Tibial nerve (tissue), 4 donors: ENCODE data around the gene NECAB3. TPM values are rescaled to one million over a fixed set of nuclear protein-coding genes. Genes with fewer than 3 reads are reported as not detected.
A peak's percentile ranks its signal among the peaks of the same experiment; 100 is the strongest.
"Not testable (repeated sequence)": the region's sequence is repeated elsewhere in the genome, so short reads cannot be mapped to it uniquely, and the experiment has no call there.

Experiments
- DNase-seq, 2 donors: peaks; one replicate each; pipeline ENCODE4 v3.0.0-alpha.2; 2019; ENCODE audit warnings: low spot score in 2 of 2
- H3K27ac ChIP-seq, 4 donors: fragments of 200-600 bp; sonication (generic) in 3 of 4; one replicate each; pipeline ENCODE4 v1.5.1; 2017 to 2019; ENCODE audit warnings: mild to moderate bottlenecking in 1 of 4
- H3K27me3 ChIP-seq, 2 donors: fragments of 200-600 bp; sonication (generic) in 1 of 2; one replicate each; pipeline versions ENCODE4 v1.5.1 to v1.6.0; 2017 to 2019
- H3K36me3 ChIP-seq, 3 donors: fragments of 200-600 bp; sonication (generic); one replicate each; pipeline ENCODE4 v1.5.1; 2018 to 2019
- H3K4me1 ChIP-seq, 4 donors: fragments of 200-600 bp; sonication (generic) in 3 of 4; one replicate each; pipeline ENCODE4 v1.5.1; 2017 to 2019
- H3K4me3 ChIP-seq, 4 donors: fragments of 200-600 bp; sonication (generic) in 3 of 4; one replicate each; pipeline ENCODE4 v1.5.1; 2017 to 2019; ENCODE audit warnings: mild to moderate bottlenecking in 1 of 4, moderate library complexity in 1 of 4
- H3K9me3 ChIP-seq, 4 donors: fragments of 200-600 bp; sonication (generic) in 3 of 4; one replicate each; pipeline ENCODE4 v1.5.1; 2017 to 2019
- CTCF ChIP-seq, 5 experiments: fragments of 200-600 bp in 3 of 5; fragments of 450-650 bp in 2 of 5; sonication (generic) in 3 of 5; IDR thresholded peaks; one replicate each; pipeline ENCODE4 v1.5.1; 2016 to 2019; ENCODE audit warnings: antibody characterized with exemption in 5 of 5, mild to moderate bottlenecking in 3 of 5, moderate library complexity in 2 of 5
- EP300 ChIP-seq, 2 donors: sonication (generic); formaldehyde crosslinking; IDR thresholded peaks; one replicate each; pipeline ENCODE4 v1.6.1; 2017; ENCODE audit warnings: antibody characterized with exemption in 2 of 2, mild to moderate bottlenecking in 1 of 2
- POLR2A ChIP-seq, 2 donors: fragments of 450-650 bp; IDR thresholded peaks; one replicate each; pipeline ENCODE4 v1.6.1; 2017; ENCODE audit warnings: antibody characterized with exemption in 2 of 2, mild to moderate bottlenecking in 2 of 2, moderate library complexity in 2 of 2
- WGBS, 2 donors: methylation state at CpG; one replicate each; pipeline ENCODE4 v1.1.5; 2018; 5-methylcytosine and 5-hydroxymethylcytosine counted together
- total RNA-seq, 4 donors: library from RNA; depleted of rRNA; stranded (reverse); fragments of >200 nt; gene quantifications; one replicate each; pipeline ENCODE4 v1.1.0, GENCODE V29; 2016

NECAB3 gene
- total RNA-seq, 4 donors from 2014 or later, result 80.8 to 103 (median 91.5) TPM

GRCh38 chr20:33650753-33651561 lies 23.3 kb downstream of the NECAB3 start:
- no peak overlapping the region for H3K27ac ChIP-seq
- TF ChIP-seq POLR2A (IDR thresholded peaks at IDR 0.05) (no peak), EP300 (IDR thresholded peaks at IDR 0.05) (no peak), CTCF (IDR thresholded peaks at IDR 0.05) (no peak)
- no peak for DNase-seq

GRCh38 chr20:33650111-33650752 lies 24.0 kb downstream of the NECAB3 start:
- H3K27ac ChIP-seq, result no peak overlapping the region
- H3K27me3 ChIP-seq, result no peaks in the 10 kb centered on the region
- no peak for DNase-seq
- 86 to 87% methylated on average over 10 to 11 of the region's 11 CpGs for WGBS, 2 donors
- H3K9me3 ChIP-seq, result no peaks in the 10 kb centered on the region
- no peak overlapping the region for H3K4me3 ChIP-seq
- peaks cover 0 to 18% (median 0%) of the 10 kb centered on the region in 3 donors for H3K36me3 ChIP-seq
- TF ChIP-seq EP300 (IDR thresholded peaks at IDR 0.05), result no peak
- H3K4me1 ChIP-seq, result peaks cover 0 to 35% (median 4%) of the 10 kb centered on the region in 4 donors

More at GRCh38 chr20:33650753-33651561, 23.3 kb downstream of the NECAB3 start:
- Histone ChIP-seq H3K4me1 (peaks cover 0 to 35% (median 4%) of the 10 kb centered on the region in 4 donors), H3K9me3 (no peaks in the 10 kb centered on the region), H3K36me3 (peaks cover 0 to 11% (median 0%) of the 10 kb centered on the region in 3 donors), H3K27me3 (no peaks in the 10 kb centered on the region), H3K4me3 (no peak overlapping the region)
- 78 to 80% methylated on average over 8 to 10 of the region's 10 CpGs for WGBS, 2 donors

- peaks cover 0 to 28% (median 5%) of the 10 kb centered on the region in 3 donors for H3K36me3 ChIP-seq
- no peaks in the 10 kb centered on the region for H3K9me3 ChIP-seq
- peaks cover 0 to 35% (median 4%) of the 10 kb centered on the region in 4 donors for H3K4me1 ChIP-seq
- WGBS, 2 donors, result 81% methylated on average over 19 of the region's 19 CpGs
- DNase-seq, result no peak
- no peak overlapping the region for H3K4me3 ChIP-seq
- H3K27ac ChIP-seq, result no peak overlapping the region
- no peaks in the 10 kb centered on the region for H3K27me3 ChIP-seq
- no peak for TF ChIP-seq CTCF (IDR thresholded peaks at IDR 0.05)
- no peak for TF ChIP-seq EP300 (IDR thresholded peaks at IDR 0.05)
- no peak for TF ChIP-seq POLR2A (IDR thresholded peaks at IDR 0.05)
These were observed 25.0 kb downstream of the NECAB3 start for GRCh38 chr20:33649201-33649681.

- Histone ChIP-seq H3K27ac (no peak overlapping the region), H3K9me3 (no peaks in the 10 kb centered on the region), H3K36me3 (peaks cover 0 to 35% (median 5%) of the 10 kb centered on the region in 3 donors), H3K4me3 (no peak overlapping the region), H3K4me1 (peaks cover 0 to 34% (median 3%) of the 10 kb centered on the region in 4 donors), H3K27me3 (no peaks in the 10 kb centered on the region)
- DNase-seq, result no peak
- TF ChIP-seq CTCF (IDR thresholded peaks at IDR 0.05) (no peak), POLR2A (IDR thresholded peaks at IDR 0.05) (no peak), EP300 (IDR thresholded peaks at IDR 0.05) (no peak)
- WGBS, 2 donors, result 84 to 89% methylated on average over 14 of the region's 14 CpGs
These were observed 25.7 kb downstream of the NECAB3 start for GRCh38 chr20:33648396-33649004.

- peak overlapping the region in 1 of 4 donors; percentile 18 for H3K4me3 ChIP-seq
- H3K27me3 ChIP-seq, result no peaks in the 10 kb centered on the region
- peaks cover 0 to 42% (median 5%) of the 10 kb centered on the region in 3 donors for H3K36me3 ChIP-seq
- no peak for DNase-seq
- peaks cover 0 to 27% (median 0%) of the 10 kb centered on the region in 4 donors for H3K4me1 ChIP-seq
- WGBS, 2 donors, result 72 to 74% methylated on average over 11 of the region's 11 CpGs
- no peak for TF ChIP-seq EP300 (IDR thresholded peaks at IDR 0.05)
- no peak for TF ChIP-seq POLR2A (IDR thresholded peaks at IDR 0.05)
- no peak for TF ChIP-seq CTCF (IDR thresholded peaks at IDR 0.05)
- peak overlapping the region in 2 of 4 donors; percentile 40 to 59 for H3K27ac ChIP-seq
- no peaks in the 10 kb centered on the region for H3K9me3 ChIP-seq
These were observed 26.4 kb downstream of the NECAB3 start for GRCh38 chr20:33647603-33648395.

GRCh38 chr20:33646959-33647602 lies 27.1 kb downstream of the NECAB3 start:
- not testable (repeated sequence) for DNase-seq, H3K9me3 ChIP-seq, H3K27me3 ChIP-seq
- WGBS, 2 donors, result 56 to 66% methylated on average over 14 of the region's 14 CpGs
- Histone ChIP-seq H3K4me1 (peaks cover 0 to 27% (median 0%) of the 10 kb centered on the region in 4 donors), H3K27ac (peak overlapping the region in 2 of 4 donors; percentile 40 to 59), H3K4me3 (peak overlapping the region in 1 of 4 donors; percentile 18), H3K36me3 (peaks cover 0 to 49% (median 5%) of the 10 kb centered on the region in 3 donors)
